GM12875 (cell line): ENCODE results near the gene VIT.
"Not testable (repeated sequence)": the region's sequence is repeated elsewhere in the genome, so short reads cannot be mapped to it uniquely, and the experiment has no call there.

Experiments used
- H3K4me3 ChIP-seq: one replicate; pipeline ENCODE4 v1.5.1; 2011; ENCODE audit warnings: low read depth, low read length, control low read depth
- CTCF ChIP-seq: IDR thresholded peaks from 2 replicates; pipeline ENCODE4 v1.5.1; 2011; ENCODE audit warnings: low read depth, mild to moderate bottlenecking, control low read depth, inconsistent platforms, low read length, moderate library complexity, borderline replicate concordance; ENCODE audit not compliant: insufficient read depth

Gene VIT

GRCh38 chr2:36819095-36819711 lies 122.7 kb downstream of the VIT start:
- no peak overlapping the region for H3K4me3 ChIP-seq
- no peak for TF ChIP-seq CTCF

- no peak overlapping the region for H3K4me3 ChIP-seq
- TF ChIP-seq CTCF = no peak
Observed at GRCh38 chr2:36820942-36821605, 124.6 kb downstream of the VIT start.

- no peak overlapping the region for H3K4me3 ChIP-seq
- TF ChIP-seq CTCF = no peak
Observed at GRCh38 chr2:36823862-36824261, 127.4 kb downstream of the VIT start.

- H3K4me3 ChIP-seq = no peak overlapping the region
- no peak for TF ChIP-seq CTCF
Observed at GRCh38 chr2:36824273-36824672, 127.8 kb downstream of the VIT start.

GRCh38 chr2:36824683-36825082 lies 128.2 kb downstream of the VIT start:
- H3K4me3 ChIP-seq = not testable (repeated sequence)

GRCh38 chr2:36831185-36831584 lies 134.7 kb downstream of the VIT start:
- no peak for TF ChIP-seq CTCF
- H3K4me3 ChIP-seq = no peak overlapping the region

GRCh38 chr2:36834203-36834602 lies 137.7 kb downstream of the VIT start:
- no peak for TF ChIP-seq CTCF
- no peak overlapping the region for H3K4me3 ChIP-seq
